HG02852 (cell line): ENCODE measurements around the gene FAM120B.

Source experiments
- ATAC-seq: cut with Tn5 transposase; IDR thresholded peaks from one replicate; pipeline ENCODE4 v1.9.1; 2021; ENCODE audit warnings: mild to moderate bottlenecking, moderate library complexity; ENCODE audit not compliant: unreplicated experiment

FAM120B gene

GRCh38 chr6:170284866-170285469 lies 21.6 kb upstream of the FAM120B start:
- ATAC-seq: no peak

- no peak for ATAC-seq
Measured at GRCh38 chr6:170285482-170285881, 21.1 kb upstream of the FAM120B start.

GRCh38 chr6:170286246-170286933 lies 20.2 kb upstream of the FAM120B start:
- no peak for ATAC-seq

GRCh38 chr6:170286934-170287265 lies 19.7 kb upstream of the FAM120B start:
- no peak for ATAC-seq

GRCh38 chr6:170287371-170287876 lies 19.1 kb upstream of the FAM120B start:
- ATAC-seq: no peak

- no peak for ATAC-seq
Measured at GRCh38 chr6:170288091-170288631, 18.4 kb upstream of the FAM120B start.

- no peak for ATAC-seq
Measured at GRCh38 chr6:170288852-170289179, 17.7 kb upstream of the FAM120B start.

GRCh38 chr6:170289180-170289931 lies 17.2 kb upstream of the FAM120B start:
- no peak for ATAC-seq

GRCh38 chr6:170289951-170290295 lies 16.6 kb upstream of the FAM120B start:
- ATAC-seq: no peak

GRCh38 chr6:170290296-170291128 lies 16.0 kb upstream of the FAM120B start, which contains the start of gene DLL1:
Gene DLL1 (minus strand): TSS chr6:170291078. CDS start chr6:170290139, 939 bp downstream.
- ATAC-seq: no peak

- peak; percentile 26 for ATAC-seq
Measured at GRCh38 chr6:170291271-170292110, 15.1 kb upstream of the FAM120B start.

- no peak for ATAC-seq
Measured at GRCh38 chr6:170292111-170292406, 14.5 kb upstream of the FAM120B start.

- no peak for ATAC-seq
Measured at GRCh38 chr6:170292407-170293158, 14.0 kb upstream of the FAM120B start.

GRCh38 chr6:170293341-170294231 lies 13.0 kb upstream of the FAM120B start:
- ATAC-seq: no peak

- ATAC-seq: no peak
Measured at GRCh38 chr6:170294298-170294730, 12.2 kb upstream of the FAM120B start.

GRCh38 chr6:170294813-170295509 lies 11.6 kb upstream of the FAM120B start:
- ATAC-seq: no peak

GRCh38 chr6:170295510-170296422 lies 10.8 kb upstream of the FAM120B start:
- ATAC-seq: peak; percentile 59
